Stimulated activated naive CD8-positive, alpha-beta T cell treated with anti-CD3 and anti-CD28 coated beads, Interleukin-15, Interleukin-2, amounts not matched to agents 100 U/mL and 50 U/mL, for 24 hours (primary cell): ENCODE results near the gene CUZD1.

Source experiments
- ATAC-seq: fragments of 150-1000 bp; cut with Tn5 transposase; one replicate; pipeline ENCODE4 v1.10.0; 2021
- DNase-seq: peaks from one replicate; pipeline ENCODE4 v3.0.0; 2021

CUZD1 gene

DNA sequence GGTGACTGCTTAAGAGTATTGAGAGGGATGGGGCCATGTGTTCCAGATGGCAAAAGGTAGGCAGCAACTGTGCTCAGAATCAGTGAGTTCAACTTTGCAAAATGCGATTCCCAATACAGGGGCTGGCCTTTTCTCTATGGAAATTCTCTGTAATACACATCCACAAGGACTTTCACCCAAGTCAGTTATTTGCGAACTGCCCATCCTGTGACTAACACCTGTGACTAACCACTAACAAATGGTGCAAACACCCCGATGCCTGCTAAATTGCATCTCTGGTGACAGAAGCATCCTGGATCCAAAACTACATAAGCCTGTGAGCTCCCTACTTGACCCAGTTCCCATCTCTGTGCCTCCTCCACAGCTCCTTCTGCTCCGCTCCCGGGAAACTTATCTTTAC is 9.0 kb upstream of the CUZD1 start:
- ATAC-seq (no peak), DNase-seq (no peak)

DNA sequence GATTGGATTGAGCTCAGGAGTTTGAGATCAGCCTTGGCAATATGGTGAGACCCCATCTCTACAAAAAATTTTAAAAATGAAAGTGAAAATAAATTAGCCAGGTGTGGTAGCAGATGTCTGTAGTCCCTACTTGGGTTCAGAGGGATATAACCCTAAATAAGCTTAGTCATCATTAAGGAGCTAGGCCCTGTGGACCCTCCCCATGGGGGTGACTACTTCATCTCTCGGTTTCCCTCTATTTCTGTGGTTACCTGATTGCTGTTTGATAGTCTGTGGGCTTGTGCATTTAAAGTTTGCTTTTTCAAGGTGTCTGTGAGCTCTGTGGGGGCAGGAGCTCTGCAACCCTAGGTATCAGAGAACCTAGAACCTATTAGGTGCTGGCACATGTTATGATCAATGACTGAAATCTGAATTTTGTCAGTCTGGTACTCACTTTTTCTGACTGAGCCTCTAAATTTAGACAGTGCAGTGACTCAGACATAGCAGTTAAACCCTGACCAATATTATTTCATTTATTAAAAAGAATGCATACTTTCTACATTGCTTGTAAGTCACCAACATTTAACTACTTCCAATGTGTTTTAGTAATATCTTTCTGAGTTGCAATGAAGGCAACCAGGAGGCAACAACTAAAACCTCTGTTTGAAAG is 8.1 kb upstream of the CUZD1 start:
- DNase-seq = no peak

DNA sequence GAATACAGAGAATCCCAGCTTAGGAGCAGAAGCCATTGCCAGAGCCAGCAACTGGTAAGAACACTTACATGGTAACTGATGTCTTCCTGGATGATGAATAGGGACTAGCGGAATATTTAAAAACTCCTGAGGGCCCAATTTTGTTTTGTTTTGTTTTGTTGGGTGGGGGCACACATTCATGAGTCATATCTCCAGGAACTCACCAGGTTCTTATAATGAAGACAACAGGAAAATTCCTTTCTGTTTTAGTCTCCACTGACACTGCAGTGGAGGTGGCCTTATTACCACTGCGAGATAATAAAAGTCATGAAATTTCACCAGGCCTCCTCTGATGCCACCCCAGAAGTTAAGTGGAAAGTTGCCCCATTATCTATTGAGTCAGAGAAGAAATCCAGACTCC is 6.6 kb upstream of the CUZD1 start:
- DNase-seq (no peak), ATAC-seq (no peak)

More for the DNA sequence above, 8.1 kb upstream of the CUZD1 start:
- no peak for ATAC-seq

DNA sequence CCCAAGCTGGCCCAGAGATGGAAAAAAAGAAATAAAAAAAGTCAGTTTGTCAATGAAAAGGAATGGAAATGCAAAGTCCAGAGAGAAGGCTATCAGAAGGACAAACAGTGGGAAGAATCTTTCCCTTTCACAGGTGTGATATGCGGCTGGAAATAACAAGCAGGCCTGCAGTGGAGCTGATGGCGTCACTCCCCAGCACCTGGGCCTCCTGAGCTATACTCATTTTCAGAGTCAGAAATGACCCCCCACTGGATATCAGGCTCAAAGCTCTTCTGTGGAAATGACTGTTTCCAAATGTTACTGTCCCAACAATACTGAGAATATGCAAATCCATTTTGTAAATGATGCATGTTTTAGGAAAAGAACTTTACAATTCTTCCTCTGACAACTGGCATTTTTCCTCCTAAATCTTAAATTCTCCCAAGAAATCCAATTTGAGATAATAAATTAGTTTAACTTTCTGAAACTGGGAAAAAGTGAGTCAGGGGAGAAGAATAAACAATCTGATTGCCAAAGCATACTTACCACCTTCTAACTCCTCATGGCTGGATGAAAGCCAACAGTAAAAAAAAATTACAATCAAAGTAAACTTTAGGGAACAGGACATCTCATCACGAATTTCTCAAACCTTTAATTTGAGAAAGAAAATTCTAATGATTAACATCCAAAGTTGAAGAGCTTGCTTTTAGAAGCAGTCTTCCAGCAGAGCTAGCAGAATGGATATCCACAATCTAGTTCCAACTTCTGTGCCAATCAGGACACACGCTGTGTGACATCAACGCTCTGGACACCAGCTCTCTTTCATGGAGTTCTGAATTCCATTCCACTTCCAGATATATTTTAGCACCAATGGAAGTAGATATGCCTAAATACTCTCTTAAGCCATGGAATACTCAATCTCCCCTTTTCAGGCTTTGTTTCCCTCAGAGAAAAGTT is 5.3 kb upstream of the CUZD1 start:
- DNase-seq = no peak

DNA sequence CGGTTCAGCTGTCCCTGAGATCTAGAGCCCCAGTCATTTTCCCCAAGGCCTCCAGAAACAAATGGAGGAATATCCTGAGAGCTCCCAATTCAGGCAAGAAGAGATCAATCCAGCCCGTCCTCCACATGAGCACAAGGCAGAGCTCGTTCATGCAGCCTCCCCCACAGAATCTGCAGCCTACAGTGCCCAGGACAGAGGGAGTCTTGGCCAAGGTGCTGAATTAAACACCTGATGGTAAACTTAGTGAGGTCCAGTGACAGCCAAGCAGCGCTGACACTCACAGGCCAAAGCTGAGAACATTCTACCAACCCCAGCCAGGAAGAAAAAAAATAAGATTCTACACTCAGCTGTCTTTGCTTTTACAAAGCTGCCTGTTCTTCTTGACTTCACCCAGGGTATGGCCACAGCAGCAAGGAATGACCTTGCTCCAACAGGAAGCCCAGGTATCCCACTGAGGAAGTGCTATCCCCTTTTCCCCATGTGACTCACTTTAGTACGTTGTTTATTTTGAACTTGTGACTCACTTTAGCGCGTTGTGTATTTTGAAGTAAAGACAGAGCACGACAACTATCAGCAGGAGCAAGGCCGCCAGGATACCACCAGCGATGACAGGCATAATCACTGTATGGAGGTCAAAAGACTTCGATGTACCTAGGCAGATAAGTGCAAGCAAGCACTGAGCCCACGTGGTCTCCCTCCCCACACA is 4.4 kb upstream of the CUZD1 start:
- ATAC-seq (no peak), DNase-seq (no peak)

More for the DNA sequence above, 5.3 kb upstream of the CUZD1 start:
- no peak for ATAC-seq

DNA sequence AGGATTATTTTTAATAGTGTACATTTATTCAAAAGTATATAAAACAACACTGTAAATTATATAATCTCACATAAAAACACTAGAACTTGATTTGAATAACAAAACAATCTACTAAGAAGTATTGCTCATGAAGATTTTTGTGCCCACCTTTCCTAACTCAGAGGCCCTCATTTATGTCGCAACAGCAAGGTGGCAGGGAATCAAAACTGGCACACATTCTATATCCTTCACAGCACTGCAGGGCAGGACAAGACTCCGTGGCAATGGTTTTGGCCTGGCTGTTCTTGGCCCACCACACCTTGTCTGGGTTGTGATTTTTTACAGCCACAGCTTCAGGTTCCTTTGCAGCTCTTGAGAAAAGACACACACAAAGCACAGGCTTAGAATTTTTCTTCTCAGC is 3.4 kb upstream of the CUZD1 start:
- ATAC-seq (no peak), DNase-seq (no peak)

DNA sequence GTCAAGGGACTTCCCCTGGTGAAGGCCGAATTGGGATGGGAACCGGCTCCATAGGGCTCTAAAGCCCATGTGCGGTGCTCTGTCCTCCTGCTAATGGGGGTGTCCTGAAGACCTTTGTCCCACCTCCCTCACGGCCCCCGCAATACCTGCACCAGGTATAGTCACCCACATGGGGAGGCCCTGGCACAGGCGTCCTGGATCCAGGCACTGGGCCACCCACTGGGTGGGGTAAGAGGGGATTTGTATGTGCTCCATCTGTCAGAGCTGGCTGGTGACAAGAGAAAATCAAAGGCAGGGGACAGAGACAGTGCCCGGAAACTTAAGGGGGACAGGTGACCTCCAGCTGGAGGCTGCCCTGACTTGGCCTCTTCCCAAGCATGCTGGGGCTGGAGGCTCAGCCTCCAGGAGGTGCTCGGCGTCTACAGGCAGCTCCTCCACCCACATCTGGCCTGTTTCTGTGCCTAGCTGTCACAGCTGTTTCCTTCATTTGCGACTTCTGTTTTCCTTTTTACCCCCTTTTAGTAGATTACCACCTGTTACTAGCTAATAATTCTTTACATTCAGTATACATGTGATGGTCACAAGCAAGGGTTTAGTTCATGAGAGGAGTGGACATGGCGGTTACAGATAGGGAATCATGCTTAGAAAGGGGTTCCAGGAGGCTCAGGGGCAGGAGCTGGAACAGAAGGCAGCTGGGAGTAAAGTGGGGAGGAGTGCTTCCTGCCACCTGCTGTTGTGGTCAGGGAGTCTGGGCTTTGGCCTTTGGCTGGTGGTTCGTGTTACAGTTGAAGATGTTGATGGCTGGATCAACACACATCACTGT is 2.3 kb upstream of the CUZD1 start:
- ATAC-seq (no peak), DNase-seq (no peak)

DNA sequence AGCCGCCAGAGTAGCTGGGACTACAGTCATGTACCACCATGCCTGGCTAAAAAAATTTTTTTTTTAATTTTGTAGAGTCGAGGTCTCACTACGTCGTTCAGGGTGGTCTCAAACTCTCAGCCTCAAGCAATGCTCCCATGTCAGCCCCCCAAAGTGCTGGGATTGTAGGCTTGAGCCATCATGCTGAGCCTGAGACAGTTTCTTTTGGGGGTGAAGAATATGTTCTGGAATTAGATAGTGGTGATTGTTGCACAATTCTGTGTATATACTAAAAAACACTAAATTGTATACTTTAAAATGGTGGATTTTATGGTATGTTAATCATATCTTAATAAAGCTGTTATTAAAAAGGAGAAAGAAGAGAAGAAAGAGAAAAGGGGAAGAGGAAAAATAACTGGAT is 1.5 kb downstream of the CUZD1 start:
- DNase-seq (no peak), ATAC-seq (no peak)

DNA sequence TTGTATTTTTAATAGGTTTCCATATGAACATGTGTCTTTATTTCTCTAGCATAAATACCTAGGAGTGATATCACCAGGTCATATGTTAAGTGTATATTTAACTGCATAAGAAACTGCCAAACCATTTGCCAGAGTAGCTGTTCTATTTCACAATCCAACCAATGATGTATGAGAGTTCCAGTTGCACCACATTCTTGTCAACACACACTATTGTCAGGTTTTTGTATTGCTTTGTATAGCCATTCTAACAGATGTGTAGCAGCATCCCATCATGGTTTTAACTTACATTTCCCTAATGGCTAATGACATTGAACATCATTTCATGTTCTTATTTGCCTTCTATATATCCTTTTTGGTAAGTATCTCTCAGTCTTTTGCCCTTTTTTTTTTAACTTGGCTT is 4.1 kb downstream of the CUZD1 start:
- no peak for DNase-seq
- no peak for ATAC-seq

DNA sequence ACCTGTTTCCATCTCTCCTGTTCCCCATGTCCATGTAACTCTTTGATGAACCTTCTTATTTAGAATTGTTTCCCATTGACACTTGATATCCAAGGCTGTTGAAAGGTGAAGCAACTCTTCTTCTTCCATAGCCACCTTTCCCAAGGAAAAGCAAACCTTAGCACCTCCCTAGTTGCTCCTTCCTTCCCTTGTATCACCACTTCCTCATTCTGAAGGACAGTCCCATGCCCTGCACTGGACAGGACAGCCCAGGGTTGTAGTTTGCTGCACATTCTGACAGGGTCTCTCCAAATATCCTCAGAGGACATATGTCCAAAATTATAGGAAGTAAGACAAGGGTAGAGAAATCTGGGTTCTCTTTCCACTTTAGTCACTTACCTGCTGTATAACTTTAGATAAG is 6.2 kb downstream of the CUZD1 start:
- ATAC-seq (no peak), DNase-seq (no peak)

DNA sequence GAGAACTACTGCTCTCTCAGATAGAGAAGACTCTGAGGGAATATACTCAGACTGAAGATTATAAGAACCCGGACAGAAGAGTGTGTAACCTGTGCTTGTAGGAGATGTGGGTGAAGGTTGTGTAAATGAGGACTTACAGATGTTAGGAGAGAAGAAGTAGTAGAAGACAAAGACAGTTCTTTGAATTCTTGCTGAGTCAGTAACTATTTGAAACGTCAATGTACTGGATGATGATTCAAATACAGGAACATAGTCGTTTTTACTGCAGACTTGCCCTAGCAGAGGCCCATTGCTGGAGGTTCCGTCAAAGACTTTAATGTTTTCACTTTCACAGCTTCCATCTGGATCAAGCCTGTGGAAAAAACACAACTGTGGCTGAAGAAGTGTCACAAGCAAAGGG is 6.8 kb downstream of the CUZD1 start:
- no peak for DNase-seq
- no peak for ATAC-seq

DNA sequence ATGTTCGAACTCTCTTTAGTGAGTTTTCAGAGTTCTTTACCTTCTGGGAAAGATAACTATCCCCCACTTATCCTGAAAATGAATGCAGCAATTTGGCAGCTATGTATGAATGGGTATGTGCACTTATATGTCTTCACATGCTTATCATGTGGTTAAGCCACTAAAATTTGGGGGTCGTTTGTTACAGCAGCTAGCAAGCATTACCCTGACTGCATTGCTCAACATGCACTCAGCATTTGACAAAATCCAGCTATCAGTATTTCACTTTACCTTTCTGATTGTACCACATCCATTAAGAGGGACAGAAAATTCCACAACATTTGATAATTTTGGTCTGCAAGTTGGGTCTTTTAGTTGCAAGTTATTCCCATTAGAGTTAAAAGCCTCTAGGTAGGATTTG is 9.7 kb downstream of the CUZD1 start:
- no peak for ATAC-seq
- no peak for DNase-seq

DNA sequence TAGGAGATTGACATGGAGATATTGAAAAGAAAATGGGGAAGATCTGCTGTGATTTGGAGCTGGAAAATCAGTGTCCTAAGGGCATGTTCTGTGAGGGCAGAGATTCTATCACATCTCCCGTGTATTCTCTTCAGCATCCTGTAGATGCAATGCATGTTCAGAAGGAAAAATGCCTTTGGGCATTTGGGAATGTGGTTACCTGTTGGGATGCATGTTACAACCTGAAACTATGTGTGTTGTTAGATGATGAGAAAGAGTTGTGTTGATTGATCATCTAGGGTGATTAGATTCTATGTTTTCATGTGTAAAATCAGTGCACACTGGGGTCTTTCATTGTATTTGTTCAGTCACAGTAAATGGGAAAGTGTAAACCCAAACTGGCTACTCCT is 14.7 kb downstream of the CUZD1 start:
- no peak for ATAC-seq

DNA sequence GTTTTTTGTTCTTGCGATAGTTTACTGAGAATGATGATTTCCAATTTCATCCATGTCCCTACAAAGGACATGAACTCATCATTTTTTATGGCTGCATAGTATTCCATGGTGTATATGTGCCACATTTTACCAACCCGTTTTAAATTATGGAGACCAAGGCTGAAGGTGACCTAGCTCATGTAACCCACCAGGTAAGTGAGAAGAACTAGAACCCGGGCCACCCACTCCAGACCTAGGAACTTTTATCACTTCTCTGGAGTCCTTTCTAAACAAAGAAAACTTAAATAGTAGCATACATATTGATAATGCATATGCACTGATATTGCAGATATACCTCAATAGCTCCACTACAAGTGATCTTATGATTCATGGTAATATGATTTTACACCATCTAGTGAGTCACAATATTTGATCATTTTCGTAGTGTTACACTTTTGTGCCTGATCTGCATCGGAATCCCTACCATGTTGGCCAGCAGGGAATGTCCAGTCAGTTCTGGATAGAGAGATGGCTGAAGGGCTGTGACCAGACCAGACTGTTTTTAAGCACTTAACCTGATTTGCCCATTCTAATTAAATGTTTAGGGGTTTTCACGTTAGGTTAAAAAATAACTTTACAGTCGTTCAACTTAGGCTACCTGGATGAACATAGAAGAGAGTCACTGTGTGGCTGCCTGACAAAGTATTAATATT is 15.2 kb downstream of the CUZD1 start:
- no peak for DNase-seq

More for the DNA sequence above, 14.7 kb downstream of the CUZD1 start:
- DNase-seq = no peak

DNA sequence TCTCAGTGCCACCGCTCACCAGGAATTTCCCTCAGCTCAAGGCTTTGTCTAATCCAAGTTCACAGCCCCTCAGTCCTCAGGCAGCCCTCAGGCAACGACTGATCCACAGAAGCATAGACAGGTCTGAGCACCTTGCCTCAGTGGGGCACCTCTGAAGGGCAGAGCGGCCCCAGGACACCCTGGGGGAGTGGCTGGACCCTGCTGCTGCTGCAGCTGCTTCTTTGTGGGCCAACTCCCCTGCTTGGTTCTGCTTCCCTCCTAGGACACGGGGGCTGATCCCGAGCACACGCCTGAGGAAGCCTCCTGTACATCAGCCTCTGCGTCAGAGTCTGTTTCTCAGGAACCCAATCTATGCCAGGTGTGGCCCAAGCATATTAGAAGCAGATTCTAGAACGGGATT is 16.2 kb downstream of the CUZD1 start:
- ATAC-seq = no peak
- DNase-seq = no peak

More for the DNA sequence above, 15.2 kb downstream of the CUZD1 start:
- ATAC-seq = no peak

DNA sequence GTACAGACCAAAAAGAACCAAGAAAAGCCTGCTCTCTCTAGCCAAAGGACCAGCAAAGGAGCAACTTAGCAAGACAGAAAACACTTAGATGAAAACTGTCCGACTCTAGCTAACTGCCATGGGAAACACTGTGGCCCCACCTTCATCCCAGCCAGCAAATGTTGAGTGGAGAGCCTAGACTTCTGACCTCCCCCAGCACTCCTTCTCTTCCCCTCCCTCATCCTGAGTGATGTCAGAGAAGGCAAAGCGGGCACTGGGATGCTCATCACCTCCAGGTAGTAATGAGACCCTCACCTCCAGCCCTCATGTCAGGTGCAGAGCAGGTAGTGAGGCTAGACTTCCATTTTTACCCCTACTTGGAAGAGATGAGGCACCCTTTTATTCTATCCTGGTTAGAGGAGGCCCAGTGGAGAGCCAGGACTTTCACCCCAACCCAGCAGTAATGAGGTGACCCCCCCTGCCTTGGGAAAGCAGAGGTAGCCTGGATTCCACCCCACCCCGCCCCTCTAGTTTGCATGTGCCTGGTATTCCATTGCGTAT is 16.9 kb downstream of the CUZD1 start:
- no peak for DNase-seq
- no peak for ATAC-seq

DNA sequence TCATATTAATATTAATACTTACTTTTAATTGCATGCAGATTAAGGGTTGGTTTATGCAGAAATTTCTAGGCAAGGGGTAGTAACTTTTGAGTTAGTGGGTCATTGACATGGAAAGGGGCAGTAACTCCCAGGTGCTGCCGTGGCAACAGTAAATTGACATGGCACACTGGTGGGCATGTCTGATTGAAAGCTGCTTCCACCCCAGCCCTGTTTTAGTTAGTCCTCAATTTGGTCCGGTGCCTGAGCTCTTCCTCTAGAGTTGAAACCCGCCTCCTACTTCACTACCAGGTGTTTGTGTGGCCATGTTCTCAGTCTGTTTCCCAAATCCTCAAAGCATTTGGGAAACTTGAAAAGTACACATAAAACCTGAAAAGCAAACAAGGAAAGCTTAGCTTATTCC is 18.4 kb downstream of the CUZD1 start:
- ATAC-seq = no peak

DNA sequence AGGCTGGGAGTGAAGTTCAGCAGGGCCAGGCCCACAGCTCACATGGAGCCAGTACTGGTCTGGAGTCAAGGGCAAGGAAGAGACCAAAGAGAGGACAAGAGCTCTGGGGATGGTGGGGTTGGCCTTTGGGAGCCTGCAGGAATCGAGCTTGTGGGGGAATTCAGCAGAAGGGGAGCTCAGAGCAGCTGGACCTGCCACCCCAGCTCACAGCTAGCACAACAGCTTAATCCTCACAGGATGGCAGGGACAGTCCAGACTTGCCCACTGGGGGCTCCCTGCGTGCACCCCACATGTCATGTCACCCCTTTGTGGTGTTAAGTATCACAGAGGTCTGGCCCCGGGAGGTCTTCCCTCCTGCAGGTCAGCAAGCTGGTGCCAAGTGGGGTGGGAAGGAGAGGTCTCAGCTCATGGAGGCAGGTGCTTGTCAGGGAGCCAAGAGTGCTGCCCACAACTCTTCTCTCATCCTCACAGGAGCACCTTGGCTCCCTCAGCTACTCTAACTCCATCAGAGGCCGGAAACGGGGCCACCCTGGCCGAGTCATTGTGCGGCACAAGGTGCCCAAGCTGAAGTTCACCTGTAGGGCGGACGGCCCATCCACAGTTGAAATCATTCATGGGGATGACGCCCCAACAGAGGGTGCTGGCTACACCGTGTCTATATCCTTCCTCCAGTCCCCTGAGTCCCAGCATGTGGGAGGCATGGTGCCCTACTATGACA is 22.5 kb downstream of the CUZD1 start:
- ATAC-seq = peak; percentile 32
- DNase-seq = no peak

More for the DNA sequence above, 18.4 kb downstream of the CUZD1 start:
- DNase-seq = no peak

DNA sequence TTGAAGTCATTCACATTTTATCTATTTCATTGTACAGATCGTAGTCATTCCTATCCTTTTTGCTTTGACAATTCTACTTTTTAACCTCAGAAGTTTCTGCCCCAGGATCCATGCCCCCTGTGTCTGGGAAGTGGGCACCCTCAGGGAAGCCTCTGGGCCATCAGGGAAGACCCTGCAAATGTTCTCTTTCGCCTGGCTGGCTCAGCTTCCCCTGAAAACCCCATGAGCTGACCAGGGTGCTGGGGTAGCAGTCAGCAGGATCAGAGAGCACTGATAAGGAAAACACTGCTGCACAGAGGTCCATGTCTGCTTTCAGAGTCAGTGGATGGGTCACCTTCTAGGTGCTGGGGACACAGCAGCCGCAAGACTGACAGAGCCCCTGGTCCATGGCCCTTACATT is 23.8 kb downstream of the CUZD1 start:
- no peak for ATAC-seq
- DNase-seq = no peak

DNA sequence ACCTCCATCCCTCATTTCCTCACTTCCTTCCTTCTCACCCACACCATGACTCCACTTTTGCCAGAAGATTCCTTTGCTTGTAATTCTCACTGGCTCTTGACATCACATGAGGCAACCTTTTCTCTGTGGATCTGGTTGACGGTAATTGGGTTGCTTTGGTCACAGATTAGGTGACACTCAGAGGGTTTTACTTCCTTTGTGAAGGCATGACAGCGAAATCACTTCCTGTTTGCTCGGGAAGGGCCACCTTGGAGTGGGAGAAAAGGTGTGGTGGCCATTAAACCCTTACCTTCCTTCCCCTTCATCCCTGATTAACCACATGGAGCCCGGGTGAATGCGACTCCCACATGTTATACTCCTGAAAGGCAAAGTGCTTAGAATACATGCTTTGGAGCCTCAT is 30.2 kb downstream of the CUZD1 start:
- ATAC-seq = no peak
- DNase-seq = no peak

DNA sequence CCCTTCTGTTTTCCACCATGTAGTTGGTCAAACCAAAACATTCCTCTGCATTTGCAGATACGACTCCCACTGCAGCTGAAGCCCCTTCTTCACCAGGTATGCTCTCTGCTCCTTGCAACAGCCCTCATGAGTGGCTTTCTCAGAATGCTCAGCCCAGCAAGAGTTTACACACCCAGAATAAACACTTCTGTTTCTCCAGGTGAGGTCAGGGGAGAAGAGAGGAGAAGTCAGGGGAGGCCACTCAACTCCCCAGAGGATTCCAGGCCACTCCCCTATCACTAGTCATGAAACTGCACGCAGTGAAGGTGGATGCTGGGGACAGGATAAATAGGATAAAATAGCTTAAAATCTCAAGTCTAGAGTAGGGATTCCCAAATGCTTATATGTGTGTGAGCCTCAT is 31.2 kb downstream of the CUZD1 start:
- no peak for ATAC-seq
- DNase-seq = no peak
